NCI-H2171 treated with DMSO at 0.1 percent for 48 hours (cell line): ENCODE data around the gene NRXN3.
A peak's percentile ranks its signal among the peaks of the same experiment; 100 is the strongest.

Source experiments
- DNase-seq: peaks from one replicate; lab custom pipeline; 2025; lab: John Stamatoyannopoulos, UW

NRXN3 gene

GRCh38 chr14:79896009-79896408 lies 1725.8 kb downstream of the NRXN3 start:
- no peak for DNase-seq

GRCh38 chr14:79899610-79900009 lies 1729.4 kb downstream of the NRXN3 start:
- no peak for DNase-seq

- DNase-seq = no peak
These were observed 1734.3 kb downstream of the NRXN3 start for GRCh38 chr14:79904497-79904896.

- DNase-seq = no peak
These were observed 1736.8 kb downstream of the NRXN3 start for GRCh38 chr14:79906994-79907393.

- DNase-seq = no peak
These were observed 1739.9 kb downstream of the NRXN3 start for GRCh38 chr14:79910086-79910485.

GRCh38 chr14:79911744-79912143 lies 1741.6 kb downstream of the NRXN3 start:
- no peak for DNase-seq

- no peak for DNase-seq
These were observed 1744.4 kb downstream of the NRXN3 start for GRCh38 chr14:79914595-79914994.

- DNase-seq = peak; percentile 55
These were observed 1745.2 kb downstream of the NRXN3 start for GRCh38 chr14:79915406-79915805.

GRCh38 chr14:79916281-79916680 lies 1746.1 kb downstream of the NRXN3 start:
- DNase-seq = no peak

GRCh38 chr14:79916892-79917291 lies 1746.7 kb downstream of the NRXN3 start:
- DNase-seq = no peak
